ENCODE data around the gene SMPD2.
"Not testable (repeated sequence)": the region's sequence is repeated elsewhere in the genome, so short reads cannot be mapped to it uniquely, and the experiment has no call there.

Gene SMPD2

DNA sequence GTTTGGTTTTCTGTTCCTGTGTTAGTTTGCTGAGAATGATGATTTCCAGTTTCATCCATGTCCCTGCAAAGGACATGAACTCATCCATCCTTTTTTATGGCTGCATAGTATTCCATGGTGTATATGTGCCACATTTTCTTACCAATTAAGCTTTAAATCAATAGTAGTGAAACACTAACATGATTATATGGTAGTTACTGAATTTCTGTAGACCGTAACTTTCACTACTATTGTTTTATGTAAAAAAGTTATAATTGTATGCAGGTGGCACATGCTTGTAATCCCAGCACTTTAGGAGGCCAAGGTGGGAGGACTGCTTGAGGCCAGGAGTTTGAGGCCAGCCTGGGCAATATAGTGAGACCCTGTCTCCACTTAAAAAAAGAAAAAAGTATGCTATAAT lies 20.7 kb downstream of the SMPD2 start:
- DNase-seq (ENCODE audit: low read depth), result not testable (repeated sequence)

DNA sequence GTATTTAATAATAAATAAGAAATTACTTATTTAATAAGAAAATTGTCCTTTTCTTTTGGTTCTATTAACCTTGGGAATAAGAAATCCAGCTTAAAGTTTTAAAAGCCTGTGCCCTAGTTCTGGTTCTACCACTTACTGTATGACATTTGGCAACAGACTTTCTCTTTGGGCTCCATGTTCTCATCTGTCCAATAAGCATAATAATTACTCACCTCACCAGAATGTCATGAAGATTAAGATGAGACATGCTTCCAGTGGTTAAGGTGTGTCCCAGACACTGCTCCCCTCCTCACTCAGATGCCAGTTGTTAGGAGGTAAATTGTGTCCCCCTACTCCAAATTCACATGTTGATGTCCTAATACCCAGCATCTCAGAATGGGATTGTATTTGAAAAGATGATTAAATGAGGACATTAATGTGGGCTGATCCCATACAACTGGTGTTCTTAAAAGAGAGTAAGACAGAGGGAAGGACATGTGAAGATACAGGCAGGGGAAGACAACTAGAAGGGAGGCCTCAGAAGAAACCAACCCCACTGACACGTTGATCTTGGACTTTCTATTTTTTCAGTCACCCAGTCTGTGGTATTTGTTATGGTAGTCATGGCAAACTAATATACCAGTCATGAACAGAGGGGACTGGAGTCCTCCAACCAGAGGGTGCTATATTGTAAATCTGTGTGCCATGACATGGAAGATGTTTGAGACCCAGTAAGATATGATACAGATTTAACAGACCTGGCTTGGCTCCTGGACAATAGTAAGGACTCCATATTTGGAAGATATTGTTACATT lies 21.4 kb downstream of the SMPD2 start:
- no peak for DNase-seq (ENCODE audit: low read depth)

DNA sequence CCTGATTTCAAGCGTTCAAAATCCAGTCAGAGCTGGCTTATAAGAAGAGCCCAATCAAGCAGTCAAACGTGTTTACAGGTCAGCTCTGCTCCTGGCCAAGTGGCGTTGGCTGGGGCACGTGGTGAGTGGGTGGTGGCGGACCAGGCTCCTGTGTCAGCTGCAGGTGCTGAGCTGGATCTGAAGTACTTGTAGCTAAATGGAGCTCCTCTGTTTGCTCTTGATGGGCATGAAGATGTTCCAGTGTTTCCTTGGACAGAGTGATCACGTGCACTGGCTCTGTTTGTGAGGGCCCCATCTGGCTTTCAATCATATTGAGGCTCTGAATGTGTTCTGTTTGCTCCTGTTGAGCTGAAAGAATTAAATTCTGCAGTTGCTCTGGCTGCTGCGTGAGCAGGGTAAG lies 25.2 kb downstream of the SMPD2 start:
- DNase-seq (ENCODE audit: low read depth), result no peak

DNA sequence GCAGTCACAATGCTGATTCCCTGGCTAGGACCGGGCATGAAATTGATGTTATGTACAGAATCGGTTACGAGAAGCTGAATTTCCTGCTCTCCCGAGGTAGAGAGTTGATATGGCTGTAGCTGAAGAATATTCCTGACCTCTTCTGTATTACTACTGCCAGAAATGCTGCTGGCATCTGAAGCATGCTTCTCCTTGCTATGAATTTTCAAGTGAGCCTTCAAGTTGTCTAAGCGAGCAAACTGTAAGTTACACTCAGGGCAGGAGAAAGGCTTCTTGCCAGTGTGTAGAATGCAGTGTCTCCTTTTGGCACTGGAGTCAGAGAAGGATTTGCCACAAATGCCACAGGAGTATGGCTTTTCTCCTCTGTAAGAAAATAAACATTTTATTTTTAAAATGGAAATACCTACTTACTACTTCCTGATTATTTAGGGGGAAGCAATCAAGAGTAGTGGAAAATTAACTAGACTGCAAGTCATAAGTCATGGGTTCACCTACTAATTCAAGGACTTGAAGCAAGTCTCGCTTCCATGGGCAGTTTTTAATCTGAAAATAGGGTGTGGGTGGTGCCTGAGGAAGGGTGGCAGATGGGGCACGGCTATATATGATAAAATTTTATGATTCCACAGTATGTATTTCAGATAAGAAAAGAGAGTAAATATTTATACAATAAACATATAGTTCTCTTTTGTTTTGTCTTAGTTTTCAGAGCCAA lies 25.8 kb downstream of the SMPD2 start:
- no peak for DNase-seq (ENCODE audit: low read depth)

DNA sequence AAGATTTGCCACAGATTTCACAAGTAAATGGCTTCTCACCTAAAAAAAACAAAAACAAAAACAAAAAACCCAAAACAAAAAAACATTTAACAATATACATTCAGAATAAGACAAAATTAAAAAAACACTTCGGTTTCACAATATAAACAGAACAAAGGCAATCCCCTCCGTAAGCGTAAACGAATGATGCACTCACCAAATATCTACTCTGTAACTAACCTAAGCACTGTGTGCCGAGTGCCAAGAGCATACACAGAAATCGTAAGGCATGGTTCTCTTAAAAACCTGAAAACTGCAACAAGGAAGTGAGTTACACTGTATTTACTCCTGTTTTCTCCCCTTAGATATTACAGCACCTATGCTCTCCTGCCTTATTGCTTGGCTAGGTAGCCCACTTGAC lies 27.2 kb downstream of the SMPD2 start:
- no peak for DNase-seq (ENCODE audit: low read depth)

DNA sequence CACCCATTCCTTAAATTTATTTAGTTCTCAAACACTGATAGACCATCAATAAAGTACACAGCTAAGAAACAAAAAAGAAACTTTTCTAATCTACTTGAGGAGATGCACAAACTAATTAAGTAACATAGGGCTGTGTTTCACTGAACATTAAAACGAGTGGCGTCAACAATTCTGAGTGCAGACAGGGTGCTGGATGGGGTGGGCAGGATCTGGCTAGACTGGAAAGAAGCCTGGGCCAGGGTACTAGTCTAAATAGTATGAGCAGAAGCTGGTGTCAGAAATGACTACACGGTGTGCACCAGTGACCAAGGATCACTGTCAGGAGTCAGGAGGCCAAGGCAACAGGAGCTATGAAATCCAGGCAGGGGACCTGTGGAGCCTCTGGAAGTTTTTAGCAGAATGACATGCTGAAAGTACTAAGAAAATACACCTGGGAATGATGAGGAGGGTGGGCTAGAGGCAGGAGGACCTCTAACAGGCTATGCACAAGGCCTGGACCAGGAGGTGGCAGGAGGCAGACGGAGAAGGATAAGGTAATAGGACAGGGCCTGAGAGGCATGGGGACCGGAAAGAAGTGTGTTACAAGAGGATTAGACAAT lies 29.2 kb downstream of the SMPD2 start:
- DNase-seq (ENCODE audit: low read depth), result no peak

DNA sequence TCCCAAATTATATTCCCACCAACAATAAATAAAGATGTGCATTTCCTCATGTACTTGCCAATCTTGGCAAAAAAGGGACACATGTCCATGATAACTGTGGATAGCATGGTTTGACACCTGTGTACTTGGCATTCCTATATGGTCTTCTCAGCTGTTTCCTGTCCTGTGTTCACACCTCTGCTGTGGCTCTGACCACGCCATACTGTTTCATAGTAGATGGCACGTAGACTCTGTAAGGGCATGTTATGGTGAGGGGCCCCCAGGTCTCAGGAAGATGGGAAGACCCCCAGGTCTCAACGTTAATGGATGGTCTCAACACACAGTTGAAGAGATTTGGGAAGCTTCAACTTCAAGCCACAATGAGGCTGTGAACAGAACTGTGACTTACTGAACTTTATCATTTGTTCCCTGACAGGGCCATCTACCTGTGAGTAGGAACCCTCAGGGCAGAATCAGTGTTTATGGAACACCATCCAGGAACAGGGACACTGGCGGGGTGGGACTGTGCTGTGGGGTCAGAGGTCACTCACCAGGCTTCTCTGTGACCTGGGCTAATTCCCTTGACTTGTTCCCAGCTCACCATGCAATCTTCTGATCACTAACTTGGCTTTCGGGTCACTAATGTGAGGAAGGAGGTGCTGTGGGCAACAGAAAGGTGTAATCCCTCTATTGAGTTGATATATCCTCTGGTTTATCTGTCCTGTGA lies 30.7 kb downstream of the SMPD2 start:
- DNase-seq (ENCODE audit: low read depth), result no peak

DNA sequence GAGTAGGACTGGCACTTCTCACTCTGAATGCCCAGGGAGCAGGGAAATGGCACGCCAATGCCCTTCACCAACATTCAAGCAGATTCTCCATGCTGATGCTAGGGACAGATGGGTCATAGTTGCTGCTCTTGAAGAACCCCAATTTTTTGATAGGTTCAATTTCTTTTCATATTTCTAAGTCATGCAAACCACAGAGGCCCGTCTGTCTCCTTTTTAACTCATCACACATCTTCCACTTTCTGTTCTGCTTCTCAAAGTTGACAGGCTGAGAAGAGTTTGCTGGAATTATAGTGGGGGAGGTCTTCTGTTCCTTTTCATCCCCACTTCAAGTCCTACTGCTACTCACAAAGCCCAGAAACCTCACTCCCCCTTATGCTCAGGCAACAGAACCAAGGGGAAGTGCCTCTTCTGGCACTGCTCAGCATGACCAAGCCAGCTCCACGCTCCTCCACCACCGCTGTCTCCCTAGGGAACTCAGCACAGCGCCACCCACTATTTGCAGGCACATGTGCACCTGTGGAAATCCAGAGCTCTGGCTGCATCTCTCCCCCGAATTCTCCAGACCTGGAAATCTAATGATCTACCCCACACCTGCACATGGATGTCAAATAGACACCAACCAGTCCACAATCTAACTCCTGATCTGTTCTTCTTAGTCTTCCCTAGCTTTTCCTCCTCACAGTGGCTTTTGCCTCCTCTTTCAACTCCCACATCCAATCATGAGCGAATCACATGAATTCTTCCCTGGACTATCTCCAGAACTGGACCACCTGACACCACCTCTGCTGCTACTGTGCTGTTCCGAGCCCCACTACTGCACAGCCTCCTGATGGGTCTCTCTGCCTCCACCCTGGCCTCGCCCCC lies 31.8 kb downstream of the SMPD2 start:
- DNase-seq (ENCODE audit: low read depth), result no peak

DNA sequence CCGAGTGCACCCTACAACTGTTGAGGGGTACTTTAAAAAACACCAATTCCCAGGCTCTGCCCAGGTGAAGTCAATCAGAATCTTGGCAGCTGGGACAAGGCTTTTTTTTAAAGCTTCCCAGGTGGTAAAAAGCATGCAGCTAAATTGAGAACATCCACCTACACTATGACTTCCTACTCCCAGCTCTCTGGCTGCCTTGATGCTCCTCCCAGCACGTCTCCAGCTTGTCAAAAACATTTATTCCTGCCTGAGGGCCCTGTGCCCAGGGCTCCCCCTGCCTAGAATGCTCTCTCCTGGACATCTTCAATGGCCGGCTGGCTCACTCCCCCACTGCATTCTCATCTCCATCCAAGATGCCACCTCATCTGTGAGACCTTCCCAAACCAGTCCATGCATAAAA lies 32.6 kb downstream of the SMPD2 start:
- DNase-seq (ENCODE audit: low read depth), result no peak

DNA sequence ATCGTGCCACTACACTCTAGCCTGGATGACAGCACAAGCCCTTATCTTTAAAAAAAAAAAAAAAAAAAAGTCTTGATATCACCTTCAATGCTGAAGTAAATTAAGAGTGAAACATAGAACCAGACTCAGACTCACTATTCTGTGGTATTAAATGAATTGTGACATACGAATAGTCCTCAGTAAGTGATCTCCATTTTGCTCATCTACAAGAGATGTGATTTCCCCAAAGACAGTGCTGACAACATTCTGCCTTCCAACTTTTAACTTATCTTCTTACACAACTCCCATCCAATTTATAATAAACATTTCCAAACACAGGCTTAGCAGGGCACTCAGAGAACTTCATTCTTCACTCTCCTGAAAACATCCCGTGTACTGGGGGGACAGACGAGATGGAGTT lies 34.5 kb downstream of the SMPD2 start:
- DNase-seq (ENCODE audit: low read depth), result no peak

DNA sequence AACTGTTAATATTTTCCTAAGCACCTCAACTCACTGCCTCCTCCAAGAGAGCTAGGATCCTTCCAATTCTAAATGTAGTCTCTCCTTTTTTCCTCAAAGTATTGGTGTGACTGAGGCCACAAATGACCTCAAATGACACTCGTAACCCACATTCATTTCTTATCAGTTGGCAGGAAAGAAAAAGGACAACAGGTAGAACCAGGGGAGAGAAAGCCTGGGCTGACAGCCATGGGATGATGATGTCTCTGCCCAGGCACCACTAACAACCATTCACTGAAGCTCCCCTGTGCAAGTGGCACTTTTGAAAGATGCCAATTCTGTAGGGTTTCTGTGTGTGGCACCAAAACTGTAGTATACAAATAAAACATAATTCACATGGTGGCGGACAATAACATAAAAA lies 35.1 kb downstream of the SMPD2 start:
- DNase-seq (ENCODE audit: low read depth), result no peak

DNA sequence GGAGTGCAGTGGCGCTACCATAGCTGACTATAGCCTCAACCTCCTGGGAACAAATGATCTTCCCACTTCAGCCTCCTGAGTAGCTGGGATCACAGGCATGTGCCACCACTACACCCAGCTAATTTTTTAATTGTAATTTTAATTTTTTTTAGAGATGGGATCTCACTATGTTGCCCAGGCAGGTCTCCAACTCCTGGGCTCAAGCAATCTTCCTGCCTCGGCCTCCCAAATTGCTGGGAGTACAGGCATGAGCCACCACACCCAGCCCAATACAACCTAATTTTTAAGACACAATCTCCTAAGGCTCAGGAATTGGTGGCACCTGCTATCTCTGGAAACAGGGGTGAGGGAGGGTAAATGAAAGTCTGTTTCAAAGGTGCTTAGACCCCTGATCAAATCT lies 36.7 kb downstream of the SMPD2 start:
- no peak for DNase-seq (ENCODE audit: low read depth)

DNA sequence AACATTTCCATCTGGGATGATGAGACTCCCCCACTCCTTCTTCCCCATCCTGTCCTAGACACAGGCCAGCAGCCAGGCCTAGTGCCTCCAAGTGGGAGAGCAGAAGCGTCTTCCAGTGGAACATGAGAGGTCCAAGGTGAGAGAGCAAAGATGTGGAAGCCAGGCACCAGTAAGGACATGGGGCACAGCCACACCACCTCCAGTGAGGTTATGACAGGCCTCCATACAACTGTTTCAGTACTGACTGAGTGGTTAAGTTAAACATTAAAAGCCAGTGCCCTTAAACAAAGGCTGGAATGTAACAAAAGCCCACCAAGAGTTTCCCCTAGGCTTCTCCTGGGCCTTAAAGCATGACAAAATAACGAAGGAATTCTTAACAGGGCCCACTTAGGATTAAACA lies 37.2 kb downstream of the SMPD2 start:
- DNase-seq (ENCODE audit: low read depth), result no peak

DNA sequence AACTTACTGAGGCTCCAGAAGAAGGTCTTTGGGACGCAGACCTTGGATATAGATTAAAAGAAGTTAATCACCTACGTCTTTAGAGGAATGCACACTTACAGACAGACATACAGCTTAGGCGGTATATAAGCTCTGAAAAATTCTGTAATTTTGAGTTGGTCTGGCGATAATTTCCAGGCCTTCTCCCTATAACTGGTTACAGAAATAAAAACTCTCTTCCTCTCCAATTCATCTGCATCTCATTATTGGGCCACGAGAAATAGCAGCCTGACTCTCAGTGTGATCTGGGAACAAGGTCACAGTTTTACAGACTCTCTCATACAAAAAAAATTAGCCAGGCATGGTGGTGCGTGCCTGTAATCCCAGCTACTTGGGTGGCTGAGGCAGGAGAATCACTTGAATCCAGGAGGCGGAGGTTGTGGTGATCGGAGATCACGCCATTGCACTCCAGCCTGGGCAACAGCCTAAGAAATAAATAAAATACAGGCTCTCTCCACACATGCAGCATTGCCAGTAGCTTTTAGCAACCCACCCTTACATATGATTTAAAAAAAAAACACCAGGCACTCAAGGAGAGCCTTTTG lies 37.8 kb downstream of the SMPD2 start:
- DNase-seq (ENCODE audit: low read depth), result no peak

DNA sequence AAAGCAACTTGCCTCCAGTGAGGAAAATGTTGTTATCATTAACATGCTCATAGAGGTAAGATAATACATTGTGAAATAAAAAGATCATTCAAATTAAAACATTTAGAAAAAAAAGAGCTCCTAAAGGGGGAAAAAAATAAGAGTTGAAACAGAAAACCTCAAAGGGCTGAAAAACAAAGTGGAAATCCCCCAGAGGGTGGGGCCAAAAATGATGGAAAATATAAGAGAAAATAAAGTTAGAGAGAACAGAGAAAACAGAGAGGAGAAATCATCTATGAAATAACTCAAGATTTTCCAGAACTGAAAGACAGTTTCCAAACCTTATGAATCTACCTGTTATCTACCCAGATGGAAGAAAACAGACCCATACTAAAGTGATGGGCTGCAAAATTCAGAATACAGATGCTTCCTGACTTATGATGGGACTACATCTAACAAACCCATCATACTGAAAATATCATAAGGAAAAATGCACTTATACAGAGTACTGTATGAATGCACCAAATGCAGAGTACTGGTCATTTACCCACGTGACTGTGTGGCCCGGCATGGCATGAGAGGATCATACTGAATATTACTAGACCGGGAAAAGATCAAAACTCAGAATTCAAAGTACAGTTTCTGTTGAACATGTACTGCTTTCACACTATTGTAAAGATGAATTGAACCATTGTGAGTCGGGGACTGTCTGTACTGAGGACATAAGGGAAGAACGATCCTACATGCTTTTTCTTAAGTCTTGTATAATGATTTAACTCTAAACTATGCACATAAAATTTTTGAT lies 38.5 kb downstream of the SMPD2 start:
- no peak for DNase-seq (ENCODE audit: low read depth)

DNA sequence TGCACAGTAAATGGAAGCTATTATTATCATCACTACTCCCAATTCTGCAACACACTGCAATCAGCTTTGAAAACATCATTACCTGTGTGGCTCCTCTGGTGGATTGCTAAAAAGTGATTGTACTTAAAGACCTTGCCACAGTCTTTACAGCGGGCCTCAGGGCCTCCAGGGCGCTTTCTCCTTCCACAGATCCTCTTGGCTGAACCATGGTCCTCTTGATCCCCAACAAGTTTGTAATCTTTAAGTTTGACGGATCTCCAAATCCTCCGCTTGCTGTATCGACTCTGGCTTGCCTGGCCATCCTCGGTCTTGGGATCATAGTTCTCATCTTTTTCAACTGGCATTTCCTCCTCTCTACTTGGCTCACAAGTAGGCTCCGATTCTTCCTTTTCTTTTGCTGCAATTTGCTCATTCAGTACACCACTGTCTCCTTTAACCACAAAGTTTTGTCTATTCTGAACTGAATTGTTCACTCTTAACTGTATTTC lies 40.5 kb downstream of the SMPD2 start:
- DNase-seq (ENCODE audit: low read depth), result no peak

DNA sequence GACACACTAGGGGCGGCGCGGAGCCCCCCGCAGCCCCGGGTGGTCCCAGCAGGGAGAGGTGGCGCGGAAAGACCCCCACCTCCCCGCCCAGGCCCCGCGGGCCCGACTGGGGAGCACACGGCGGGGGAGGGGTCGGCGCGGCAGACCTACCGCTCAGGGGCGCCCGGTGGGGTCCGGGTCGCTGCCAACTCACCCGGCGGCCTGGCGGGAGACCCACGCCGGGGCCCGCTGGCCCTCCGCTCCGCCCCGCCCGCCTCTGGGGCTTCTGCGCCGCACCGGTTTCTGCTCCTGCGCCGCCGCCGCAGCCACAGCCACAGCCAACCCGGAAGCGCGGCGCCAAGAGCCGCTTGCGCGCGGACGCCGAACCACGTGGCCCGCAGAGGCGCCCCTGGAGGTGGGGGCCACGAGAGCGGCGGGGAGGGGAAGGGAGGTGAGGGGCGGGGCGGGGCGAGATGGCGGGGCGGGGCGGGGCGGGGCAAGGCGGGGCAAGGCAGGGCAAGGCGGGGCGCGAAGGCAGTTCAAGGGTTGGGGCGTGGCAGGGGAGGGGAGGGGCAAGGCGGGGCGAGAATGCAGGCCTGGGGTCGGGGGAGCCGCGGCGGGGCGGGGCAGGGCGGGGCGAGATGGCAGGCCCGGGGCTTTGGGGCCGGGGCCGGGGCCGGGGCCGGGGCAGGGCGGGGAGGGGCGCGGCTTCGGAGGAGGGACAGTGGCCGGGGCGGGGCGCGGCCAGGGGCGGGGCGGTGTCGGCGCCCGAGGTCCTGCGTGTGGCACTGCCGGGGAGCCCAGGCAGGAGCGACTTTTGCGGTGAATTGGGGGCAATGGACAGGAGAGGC lies 42.6 kb downstream of the SMPD2 start, which contains the start of gene ZBTB24:
ZBTB24 (minus strand) TSS at position 315 of the 830 bp plus-strand sequence. CDS start 1,193 bp downstream, outside the sequence.
- peak; percentile 80 for DNase-seq (ENCODE audit: low read depth)

DNA sequence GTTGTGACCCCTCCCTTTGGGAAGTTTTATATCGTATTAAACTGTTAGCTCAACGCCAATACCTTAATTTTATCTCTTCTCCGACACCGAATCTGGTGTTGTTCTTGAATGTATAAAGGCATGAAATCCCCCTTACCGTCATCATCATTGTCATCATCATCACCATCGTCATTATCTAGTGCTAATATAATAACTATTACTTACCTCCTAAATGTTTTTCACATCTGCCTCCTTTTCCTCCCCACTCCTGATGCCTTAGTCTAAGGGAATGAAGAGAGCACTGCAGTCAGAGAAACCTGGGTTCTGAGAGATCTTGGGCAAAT lies 43.2 kb downstream of the SMPD2 start:
- no peak for DNase-seq (ENCODE audit: low read depth)

DNA sequence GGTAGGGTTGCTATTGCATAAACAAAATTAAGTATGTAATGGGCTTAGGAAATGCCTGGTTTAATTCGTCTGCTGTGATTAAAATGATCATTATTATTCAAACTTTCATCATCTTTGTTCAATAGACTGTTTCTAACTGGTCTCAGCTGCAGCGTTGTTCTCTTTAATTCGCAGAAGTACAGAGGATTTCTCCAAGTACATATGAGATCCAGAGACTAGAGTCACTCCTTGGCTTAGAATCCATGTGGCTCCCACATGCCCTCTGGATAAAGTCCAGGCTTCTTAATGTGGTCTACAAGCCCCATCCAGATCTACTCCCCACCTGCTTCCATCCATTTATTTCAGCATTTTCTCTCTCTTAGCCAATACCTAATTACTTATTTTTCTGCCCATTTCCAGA lies 43.6 kb downstream of the SMPD2 start:
- no peak for DNase-seq (ENCODE audit: low read depth)
